GM12874 (cell line): ENCODE measurements around the gene LONP1.

Experiments
- CTCF ChIP-seq: IDR thresholded peaks from 2 replicates; pipeline ENCODE4 v1.5.1; 2011; ENCODE audit warnings: low read depth, mild to moderate bottlenecking, control low read depth, low read length, moderate library complexity; ENCODE audit not compliant: insufficient read depth

LONP1 gene

DNA sequence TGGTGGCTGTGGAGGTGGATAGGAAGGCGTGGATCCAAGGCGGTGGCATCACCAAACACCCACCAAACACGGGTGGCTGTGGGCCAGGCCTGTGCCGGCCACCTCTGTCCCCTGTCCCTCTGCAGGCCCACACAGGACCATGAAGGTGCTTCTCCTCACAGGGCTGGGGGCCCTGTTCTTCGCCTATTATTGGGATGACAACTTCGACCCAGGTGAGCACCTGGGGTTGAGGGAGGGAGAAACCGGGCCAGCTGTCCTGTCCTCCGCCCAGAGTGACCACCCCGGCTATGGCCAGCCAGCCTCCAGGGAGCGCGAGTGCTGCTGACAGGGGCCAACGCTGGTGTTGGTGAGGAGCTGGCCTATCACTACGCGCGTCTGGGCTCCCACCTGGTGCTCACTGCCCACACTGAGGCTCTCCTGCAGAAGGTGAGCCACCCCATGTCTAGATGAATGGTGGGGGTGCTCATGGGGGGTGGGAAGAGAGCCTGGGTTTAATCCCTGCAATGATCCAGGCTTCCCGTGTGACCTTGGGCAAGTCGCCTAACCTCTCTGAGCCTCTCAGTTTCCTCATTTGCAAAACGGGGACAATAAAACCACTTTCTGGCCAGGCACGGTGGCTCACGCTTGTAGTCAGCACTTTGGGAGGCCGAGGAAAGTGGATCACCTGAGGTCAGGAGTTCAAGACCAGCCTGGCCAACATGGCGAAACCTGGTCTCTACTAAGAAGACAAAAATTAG lies 35.1 kb downstream of the LONP1 start:
- TF ChIP-seq CTCF = no peak

- no peak for TF ChIP-seq CTCF
Observed at GRCh38 chr19:5683177-5683886, 36.6 kb downstream of the LONP1 start.

DNA sequence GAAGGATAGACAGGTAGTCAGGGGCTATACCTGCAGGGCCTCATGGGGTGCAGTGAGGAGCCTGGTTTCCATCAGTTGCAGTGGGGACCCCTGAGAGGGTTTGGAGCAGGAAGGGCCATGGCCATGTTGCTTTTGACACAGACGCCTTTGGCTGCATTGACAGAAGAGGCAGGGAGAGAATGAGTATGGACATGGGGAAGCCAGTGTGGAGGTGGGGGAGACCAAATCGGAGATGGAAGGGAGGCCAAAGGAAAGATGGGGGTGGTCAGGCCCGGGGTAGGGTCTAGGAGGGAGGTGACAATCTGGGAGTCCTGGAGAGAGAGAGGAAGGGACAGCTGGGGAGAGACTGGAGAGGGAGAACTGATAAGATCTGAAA lies 37.9 kb downstream of the LONP1 start:
- no peak for TF ChIP-seq CTCF

DNA sequence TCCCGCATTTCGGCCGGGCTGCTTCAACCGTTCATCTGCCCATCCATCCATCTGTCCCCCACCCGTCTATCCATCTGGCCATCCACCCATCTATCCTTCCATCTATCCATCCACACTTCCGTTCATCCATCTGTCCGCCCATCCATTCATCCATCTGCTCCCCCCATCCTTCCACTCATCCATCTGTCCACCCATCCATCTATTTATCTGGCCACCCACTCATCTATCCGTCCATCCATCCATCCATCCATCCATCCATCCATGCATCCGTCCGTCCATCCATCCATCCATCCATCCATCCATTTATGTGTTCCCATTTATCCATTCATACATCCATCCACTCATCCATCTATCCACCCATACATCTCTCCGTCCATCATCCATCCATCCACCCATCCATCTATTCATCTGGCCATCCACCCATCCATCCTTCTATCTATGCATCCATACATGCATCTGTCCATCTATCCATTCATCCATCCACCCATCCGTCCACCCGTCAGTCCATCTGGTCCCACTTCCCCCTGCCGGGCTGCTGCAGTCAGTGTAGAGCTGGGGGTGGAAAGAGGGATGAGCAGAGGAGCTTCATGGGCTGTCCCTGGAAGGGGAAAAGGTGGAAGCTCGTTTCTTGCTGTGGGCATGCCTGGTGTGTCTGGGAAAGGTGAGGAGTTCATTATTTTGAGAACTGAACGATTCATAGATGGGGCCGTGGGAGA lies 38.4 kb downstream of the LONP1 start:
- TF ChIP-seq CTCF = no peak

- TF ChIP-seq CTCF = no peak
Observed at GRCh38 chr19:5680437-5681368, 39.2 kb downstream of the LONP1 start, which contains the start of the genes HSD11B1L and MICOS13. TSS of gene HSD11B1L (plus strand) at chr19:5681027. CDS start at chr19:5684833, 3,806 bp downstream. TSS of gene MICOS13 (minus strand) at chr19:5680516. CDS start at chr19:5680486, 30 bp downstream.

DNA sequence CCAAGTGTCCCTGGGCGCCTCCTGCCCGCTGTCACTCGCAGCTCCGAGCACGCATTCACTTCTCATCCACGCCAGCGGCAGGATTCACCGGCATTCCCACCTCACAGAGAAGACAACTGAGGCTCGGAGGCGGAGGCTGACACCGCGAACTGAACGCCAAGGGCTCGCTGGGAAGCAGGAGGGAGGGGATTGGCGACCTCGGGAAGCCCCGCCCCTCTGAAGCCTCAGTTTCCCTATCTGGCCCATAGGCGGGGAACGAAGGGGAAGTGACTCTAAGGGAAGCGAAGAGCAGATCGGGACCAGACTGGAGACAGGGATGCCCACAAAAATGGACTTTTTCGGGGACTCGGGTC lies 39.9 kb downstream of the LONP1 start:
- no peak for TF ChIP-seq CTCF
